K562 (cell line): ENCODE results near the gene ZNF74. TPM values are rescaled to one million over a fixed set of nuclear protein-coding genes. Genes with fewer than 3 reads are reported as not detected.

Experiments used
- BRCA1 ChIP-seq, 2 experiments: fragments of 450-650 bp in 1 of 2; sonication (generic) in 1 of 2; formaldehyde crosslinking in 1 of 2; IDR thresholded peaks; 2 replicates each; pipeline versions ENCODE4 v1.5.0 to v1.6.1; 2017 to 2020; ENCODE audit warnings: mild to moderate bottlenecking in 1 of 2, missing genetic modification reagents in 1 of 2
- EP300 ChIP-seq: IDR thresholded peaks from 2 replicates; pipeline ENCODE4 v1.6.1; 2012; ENCODE audit warnings: low read length, improper control_type of control experiment
- GTF2A2 ChIP-seq: IDR thresholded peaks from 2 replicates; pipeline ENCODE4 v1.6.1; 2016; ENCODE audit warnings: mild to moderate bottlenecking, missing genetic modification characterization, missing compliant biosample characterization
- HDGF ChIP-seq: fragments of 450-650 bp; IDR thresholded peaks from 2 replicates; pipeline ENCODE4 v1.6.1; 2016
- ILF3 ChIP-seq: fragments of 450-650 bp; IDR thresholded peaks from 2 replicates; pipeline ENCODE4 v1.6.1; 2018; ENCODE audit warnings: antibody characterized with exemption, mild to moderate bottlenecking, moderate library complexity, borderline replicate concordance
- MCM2 ChIP-seq: fragments of 450-650 bp; IDR thresholded peaks from 2 replicates; pipeline ENCODE4 v1.6.1; 2017; ENCODE audit warnings: low read depth, mild to moderate bottlenecking
- MED1 ChIP-seq: sonication (generic); formaldehyde crosslinking; IDR thresholded peaks from 2 replicates; pipeline ENCODE4 v1.8.1; 2023; ENCODE audit warnings: missing genetic modification reagents, borderline replicate concordance
- MNT ChIP-seq, 2 experiments: fragments of 450-650 bp; conservative IDR thresholded peaks; 2 replicates each; pipeline ENCODE4 v1.6.1; 2017; ENCODE audit warnings: mild to moderate bottlenecking in 2 of 2, moderate library complexity in 2 of 2
- PHB ChIP-seq: fragments of 250-450 bp; sonication (Bioruptor Pico); IDR thresholded peaks from 2 replicates; pipeline ENCODE4 v1.5.0; 2021
- SAP30 ChIP-seq: fragments of 200-600 bp; sonication (generic); IDR thresholded peaks from 2 replicates; pipeline ENCODE4 v1.6.1; 2012; ENCODE audit warnings: borderline replicate concordance, low read depth, mild to moderate bottlenecking, moderate library complexity, low read length, control low read depth, inconsistent platforms; ENCODE audit not compliant: insufficient read depth, poor library complexity, severe bottlenecking
- SMARCC2 ChIP-seq: fragments of 450-650 bp; IDR thresholded peaks from 2 replicates; pipeline ENCODE4 v1.6.1; 2017; ENCODE audit warnings: antibody characterized with exemption, moderate library complexity, mild to moderate bottlenecking, low read depth
- SREBF2 ChIP-seq: sonication (generic); formaldehyde crosslinking; IDR thresholded peaks from 2 replicates; pipeline ENCODE4 v1.4.0; 2020; ENCODE audit warnings: mild to moderate bottlenecking, missing genetic modification reagents
- TBP ChIP-seq: optimal IDR thresholded peaks from 2 replicates; pipeline ENCODE3; 2011; ENCODE audit warnings: low read depth, low read length, improper control_type of control experiment
- TFAM ChIP-seq: fragments of 250-450 bp; sonication (Bioruptor Pico); conservative IDR thresholded peaks from 2 replicates; pipeline ENCODE4 v1.5.0; 2021; ENCODE audit warnings: mild to moderate bottlenecking, moderate library complexity
- THAP12 ChIP-seq: fragments of 250-450 bp; sonication (Bioruptor Pico); IDR thresholded peaks from 2 replicates; pipeline ENCODE4 v1.9.0; 2021; ENCODE audit warnings: mild to moderate bottlenecking, inconsistent platforms
- ZBTB5 ChIP-seq: fragments of 450-650 bp; IDR thresholded peaks from 2 replicates; pipeline ENCODE4 v1.6.1; 2017; ENCODE audit warnings: antibody characterized with exemption
- ZC3H4 ChIP-seq: sonication (generic); formaldehyde crosslinking; IDR thresholded peaks from 2 replicates; pipeline ENCODE4 v1.9.0; 2021; ENCODE audit warnings: missing genetic modification reagents, borderline replicate concordance
- ZNF124 ChIP-seq: sonication (generic); formaldehyde crosslinking; IDR thresholded peaks from 2 replicates; pipeline ENCODE4 v1.8.1; 2022; ENCODE audit warnings: missing genetic modification reagents
- ZNF445 ChIP-seq: fragments of 250-450 bp; sonication (Bioruptor Pico); IDR thresholded peaks from 2 replicates; pipeline ENCODE4 v1.4.0; 2020; ENCODE audit warnings: low read depth, mild to moderate bottlenecking, moderate library complexity
- ZNF512 ChIP-seq: IDR thresholded peaks from 2 replicates; pipeline ENCODE4 v1.6.1; 2016; ENCODE audit warnings: missing genetic modification characterization, missing compliant biosample characterization
- ZNF551 ChIP-seq: fragments of 250-450 bp; sonication (Bioruptor Pico); IDR thresholded peaks from 2 replicates; pipeline ENCODE4 v1.5.0; 2021; ENCODE audit warnings: mild to moderate bottlenecking, moderate library complexity
- ZNF668 ChIP-seq: fragments of 250-450 bp; sonication (Bioruptor Pico); IDR thresholded peaks from 2 replicates; pipeline ENCODE4 v1.8.0; 2022; ENCODE audit warnings: mild to moderate bottlenecking, inconsistent platforms
- polyA plus RNA-seq, 8 experiments: library from polyadenylated mRNA; depleted of rRNA in 4 of 8; stranded (reverse) in 5 of 8; unstranded in 3 of 8; fragments of >200 nt; fragmentation: Nextera tagmentation in 2 of 8; fragmentation: Illumina TruSeq in 1 of 8; extraction: Ambion mirVana in 2 of 8; extraction: Trizol in 1 of 8; gene quantifications; 2 replicates each; pipeline versions ENCODE4 v1.2.1 to v1.2.3, GENCODE V29; 2011 to 2014; ENCODE audit warnings: inconsistent platforms in 1 of 8, missing spikeins in 1 of 8
- total RNA-seq, 7 experiments: library from RNA; depleted of rRNA in 6 of 7; stranded (reverse); fragments of >200 nt in 6 of 7; fragmentation: Illumina TruSeq in 2 of 7; extraction: Trizol in 2 of 7; gene quantifications; 2 replicates each; pipeline versions ENCODE4 v1.2.1 to v1.2.3, GENCODE V29; 2011 to 2021; ENCODE audit warnings: low replicate concordance in 1 of 7

ZNF74 gene
- total and polyA plus RNA-seq, 9 of the 15 experiments (the other 6 are each of a cell fraction or from before 2014, with no cell fraction given), result 2.4 to 53.5 (median 31.5) TPM

GRCh38 chr22:20456064-20456721 lies 62.2 kb downstream of the ZNF74 start (continued):
- TF ChIP-seq ZNF512 (tag), result no peak
- no peak for TF ChIP-seq ZBTB5
- TF ChIP-seq ZNF668 (CRISPR knock-in tag), result no peak
- peak; percentile 61 for TF ChIP-seq TBP
- TF ChIP-seq TFAM (CRISPR knock-in tag), result no peak
- TF ChIP-seq MCM2, result no peak
- TF ChIP-seq SREBF2 (CRISPR knock-in tag), result no peak
- TF ChIP-seq HDGF, result peak; percentile 98
- no peak; the same call in 1 of the 2 replicates for TF ChIP-seq MED1 (CRISPR knock-in tag)
- no peak for TF ChIP-seq ZNF124 (CRISPR knock-in tag)
- no peak for TF ChIP-seq BRCA1 (IDR thresholded peaks at IDR 0.05)
- TF ChIP-seq BRCA1 (CRISPR knock-in tag; IDR thresholded peaks at IDR 0.05), result no peak
- no peak for TF ChIP-seq ZNF551 (CRISPR knock-in tag)
- TF ChIP-seq ZC3H4 (CRISPR knock-in tag), result no peak
- no peak for TF ChIP-seq ILF3
- no peak for TF ChIP-seq SAP30
- TF ChIP-seq ZNF445 (CRISPR knock-in tag), result no peak
- TF ChIP-seq THAP12, result no peak
- TF ChIP-seq GTF2A2 (tag), result no peak
- TF ChIP-seq MNT (conservative IDR thresholded peaks at IDR 0.05), result peak in 1 of 2 experiments; percentile 62; a peak in 2 of 4 replicates
- no peak for TF ChIP-seq SMARCC2
- TF ChIP-seq EP300, result peak; percentile 48; the same call in 1 of the 2 replicates
- peak; percentile 84; the same call in 1 of the 2 replicates for TF ChIP-seq PHB (CRISPR knock-in tag)
